ENCODE results near the gene HSPA12B.

The HSPA12B gene

DNA sequence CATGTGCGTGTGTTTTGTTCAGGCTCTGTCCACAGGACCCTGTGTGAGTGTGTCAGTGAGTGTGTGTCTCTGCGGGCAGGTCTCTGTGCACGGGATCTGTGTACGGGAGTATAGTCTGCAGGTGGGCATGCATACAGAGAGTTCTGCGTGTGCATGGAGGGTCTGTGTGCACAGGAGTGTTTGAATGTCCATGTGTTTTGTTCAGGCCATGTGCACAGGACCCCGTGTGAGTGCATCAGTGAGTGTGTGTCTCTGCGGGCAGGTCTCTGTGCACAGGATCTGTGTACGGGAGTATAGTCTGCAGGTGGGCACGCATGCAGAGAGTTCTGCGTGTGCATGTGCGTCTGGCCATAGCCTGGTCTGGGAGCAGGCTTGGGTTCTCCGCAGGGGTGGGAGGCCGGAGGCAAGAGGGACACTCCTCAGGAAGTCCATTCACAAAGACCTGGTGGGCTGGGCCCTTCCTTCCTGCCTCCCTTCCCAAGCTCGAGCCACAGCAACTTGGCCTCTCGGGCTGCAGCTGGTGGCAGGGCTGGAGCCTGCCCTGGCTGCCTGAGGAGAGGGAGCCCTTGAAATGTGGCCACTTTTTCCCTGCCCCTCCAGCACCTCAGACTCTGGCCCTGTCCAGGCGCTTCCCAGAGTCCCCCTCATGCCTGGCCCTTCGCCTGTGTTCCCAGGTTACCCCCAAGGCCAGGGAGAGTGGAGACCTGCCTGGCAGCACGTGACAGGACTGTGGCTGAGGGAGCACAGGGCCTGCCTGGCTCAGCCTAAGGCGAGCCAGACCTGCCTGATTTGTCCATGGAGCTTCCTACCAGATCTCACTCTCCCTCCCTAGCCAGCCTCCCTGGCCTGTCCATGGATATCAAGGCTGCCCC lies 6.8 kb downstream of the HSPA12B start:
- no peak for DNase-seq (ENCODE audit: low read depth)
- H3K4me3 ChIP-seq (ENCODE audit: low read depth, low read length) = no peak overlapping the region
- TF ChIP-seq CTCF (IDR thresholded peaks at IDR 0.05; ENCODE audit: low read depth, low read length, missing control alignments) = no peak
- in situ Hi-C loops (cut with HindIII; ENCODE audit: low sequenced_read_pairs) = no loop called here

DNA sequence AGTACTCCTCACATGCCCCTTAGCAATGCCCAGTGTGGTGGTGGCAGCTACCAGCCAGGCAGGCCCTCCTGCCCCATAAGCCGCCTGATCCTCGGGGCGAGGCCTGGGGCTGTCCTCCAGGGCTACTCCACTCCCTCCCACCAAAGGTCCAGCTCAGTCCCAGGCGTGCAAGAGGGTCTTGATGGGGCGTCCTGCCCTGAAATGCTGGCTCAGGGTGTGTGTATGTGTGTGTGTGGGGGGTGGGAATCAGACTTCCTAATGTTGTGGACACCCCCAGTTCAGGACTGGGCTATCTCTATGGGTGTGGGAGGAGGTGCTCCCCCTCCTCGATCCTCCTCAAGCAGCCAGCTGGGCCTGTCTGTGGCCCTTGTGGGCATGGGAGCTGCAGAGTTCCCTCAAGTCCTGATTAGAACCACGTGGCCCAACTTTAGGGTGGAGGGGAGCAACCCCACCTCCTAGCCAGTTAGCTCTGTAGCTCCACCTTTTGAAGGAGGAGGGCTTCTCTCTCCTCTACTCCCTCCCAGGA lies 7.5 kb downstream of the HSPA12B start:
- no peak for DNase-seq (ENCODE audit: low read depth)
- no peak for TF ChIP-seq CTCF (IDR thresholded peaks at IDR 0.05; ENCODE audit: low read depth, low read length, missing control alignments)
- in situ Hi-C loops (cut with HindIII; ENCODE audit: low sequenced_read_pairs) = no loop called here
- no peak overlapping the region for H3K4me3 ChIP-seq (ENCODE audit: low read depth, low read length)

DNA sequence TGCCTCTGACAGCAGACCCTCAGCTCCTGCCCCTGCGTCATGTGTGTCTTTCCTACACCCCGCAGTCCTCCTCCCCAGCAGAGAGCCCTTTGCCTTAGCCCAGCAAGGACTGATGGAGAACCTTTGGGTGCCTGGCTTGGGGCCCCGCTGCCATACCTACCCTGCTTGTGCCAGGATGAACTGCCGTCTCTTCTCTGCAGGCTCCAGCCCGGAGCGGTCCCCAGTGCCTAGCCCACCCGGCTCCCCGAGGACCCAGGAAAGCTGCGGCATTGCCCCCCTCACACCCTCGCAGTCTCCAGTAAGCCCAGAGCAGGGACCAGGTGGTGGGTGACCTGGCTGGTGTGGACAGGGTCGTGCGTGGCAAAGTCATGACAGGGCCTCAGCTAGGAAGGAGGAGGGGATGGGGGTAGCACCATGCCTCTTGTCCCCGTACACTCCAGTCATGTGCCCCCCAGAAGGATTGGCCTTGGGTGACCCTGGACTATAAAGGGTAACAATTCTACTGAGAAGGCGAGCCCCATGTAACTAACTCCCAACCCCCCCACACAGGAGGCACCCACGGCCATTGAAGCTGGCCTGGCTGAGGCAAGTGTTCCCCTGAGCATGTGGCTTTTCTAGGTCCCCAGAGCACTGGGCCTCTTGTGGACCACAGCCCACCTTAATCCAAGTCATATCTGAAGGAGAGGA lies 8.3 kb downstream of the HSPA12B start:
- DNase-seq (ENCODE audit: low read depth) = no peak
- in situ Hi-C loops (cut with HindIII; ENCODE audit: low sequenced_read_pairs) = no loop called here
- no peak overlapping the region for H3K4me3 ChIP-seq (ENCODE audit: low read depth, low read length)
- no peak for TF ChIP-seq CTCF (IDR thresholded peaks at IDR 0.05; ENCODE audit: low read depth, low read length, missing control alignments)

GRCh38 chr20:3741836-3742458 lies 9.5 kb downstream of the HSPA12B start:
- H3K4me3 ChIP-seq (ENCODE audit: low read depth, low read length) = no peak overlapping the region
- no peak for TF ChIP-seq CTCF (IDR thresholded peaks at IDR 0.05; ENCODE audit: low read depth, low read length, missing control alignments)
- in situ Hi-C loops (cut with HindIII; ENCODE audit: low sequenced_read_pairs) = no loop called here
- no peak for DNase-seq (ENCODE audit: low read depth)

GRCh38 chr20:3743251-3743650 lies 10.8 kb downstream of the HSPA12B start:
- no peak for TF ChIP-seq CTCF (IDR thresholded peaks at IDR 0.05; ENCODE audit: low read depth, low read length, missing control alignments)
- H3K4me3 ChIP-seq (ENCODE audit: low read depth, low read length) = no peak overlapping the region
- in situ Hi-C loops (cut with HindIII; ENCODE audit: low sequenced_read_pairs) = no loop called here
- no peak for DNase-seq (ENCODE audit: low read depth)

DNA sequence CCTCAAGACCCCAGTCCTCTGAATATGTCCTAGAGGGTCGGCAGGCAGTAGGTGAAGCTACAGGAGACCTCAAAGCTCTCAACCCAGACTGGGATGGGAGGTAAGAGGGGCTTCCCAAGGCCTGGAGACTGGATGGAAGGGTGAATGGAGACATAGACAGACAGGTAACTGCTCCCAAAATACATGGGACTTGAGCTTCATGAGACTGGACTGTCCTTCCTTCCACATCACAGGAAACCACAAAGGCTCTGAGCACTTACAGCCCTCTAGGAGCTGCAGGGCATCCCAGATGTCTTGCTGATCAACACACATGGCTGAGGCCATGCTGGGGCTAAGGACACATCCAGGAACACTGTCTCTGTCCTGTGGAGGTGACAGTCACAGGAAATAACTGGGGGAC lies 11.6 kb downstream of the HSPA12B start:
- no peak for DNase-seq (ENCODE audit: low read depth)
- no peak overlapping the region for H3K4me3 ChIP-seq (ENCODE audit: low read depth, low read length)
- no peak for TF ChIP-seq CTCF (IDR thresholded peaks at IDR 0.05; ENCODE audit: low read depth, low read length, missing control alignments)
- in situ Hi-C loops (cut with HindIII; ENCODE audit: low sequenced_read_pairs) = no loop called here

Data from astrocyte of the cerebellum (primary cell).